GM19452 (cell line): ENCODE data around the gene OR1M1.
"Not testable (repeated sequence)": the region's sequence is repeated elsewhere in the genome, so short reads cannot be mapped to it uniquely, and the experiment has no call there.

ENCODE experiments used
- ATAC-seq: cut with Tn5 transposase; IDR thresholded peaks from one replicate; pipeline ENCODE4 v1.9.1; 2021; ENCODE audit not compliant: unreplicated experiment

OR1M1 gene, protein sequence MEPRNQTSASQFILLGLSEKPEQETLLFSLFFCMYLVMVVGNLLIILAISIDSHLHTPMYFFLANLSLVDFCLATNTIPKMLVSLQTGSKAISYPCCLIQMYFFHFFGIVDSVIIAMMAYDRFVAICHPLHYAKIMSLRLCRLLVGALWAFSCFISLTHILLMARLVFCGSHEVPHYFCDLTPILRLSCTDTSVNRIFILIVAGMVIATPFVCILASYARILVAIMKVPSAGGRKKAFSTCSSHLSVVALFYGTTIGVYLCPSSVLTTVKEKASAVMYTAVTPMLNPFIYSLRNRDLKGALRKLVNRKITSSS

DNA sequence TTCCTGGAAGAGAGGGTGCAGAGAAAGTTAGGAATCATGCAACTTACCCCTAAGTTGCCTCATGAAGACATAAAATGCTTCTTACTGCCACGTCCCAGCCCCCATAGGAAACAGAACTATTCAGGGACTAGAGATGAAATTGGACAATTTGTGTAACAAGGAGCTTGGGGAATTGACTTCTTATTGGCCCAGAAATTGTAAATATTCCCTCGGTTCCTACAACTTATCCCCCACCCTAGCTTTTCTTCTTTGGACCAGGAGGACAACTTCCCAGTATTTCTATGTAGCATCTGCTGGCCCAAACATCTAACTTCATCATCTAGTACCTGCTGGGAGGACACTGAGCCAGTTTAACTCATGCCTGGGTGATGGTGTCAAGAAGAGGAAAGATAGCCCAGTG is at the start of gene OR1M1:
TSS of gene OR1M1 (plus strand) at position 301 of the 400 bp plus-strand sequence. CDS start 6,184 bp downstream, outside the sequence.
- ATAC-seq = no peak

DNA sequence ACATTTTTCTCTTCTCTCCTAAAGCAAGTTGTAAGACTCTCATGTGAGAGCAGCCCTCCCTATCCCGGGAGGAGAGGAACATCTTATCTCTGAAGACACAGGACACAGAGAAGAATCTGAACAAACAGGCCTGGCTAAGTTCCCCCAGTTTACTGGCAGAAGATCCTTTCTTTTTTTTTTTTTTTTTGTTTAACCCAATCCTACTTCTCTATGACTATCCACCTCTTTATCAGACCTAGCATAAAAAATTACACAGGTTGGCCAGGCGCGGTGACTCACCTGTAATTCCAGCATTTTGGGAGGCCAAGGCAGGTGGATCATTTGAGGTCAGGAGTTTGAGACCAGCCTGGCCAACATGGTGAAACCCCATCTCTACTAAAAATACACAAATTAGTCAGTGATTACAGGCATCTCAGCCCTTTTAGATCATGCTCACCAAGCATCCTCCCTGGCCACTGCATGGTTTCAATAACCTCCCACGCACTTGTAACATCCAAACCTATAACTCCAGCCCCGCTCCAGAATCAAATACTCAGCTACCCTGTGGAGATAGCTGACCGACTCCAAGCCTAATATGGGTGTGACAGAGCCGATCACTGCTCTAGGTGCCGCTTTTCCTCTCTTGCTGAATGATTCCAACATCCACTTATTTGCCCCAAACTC is 49.3 kb upstream of the OR1M1 start:
- ATAC-seq = no peak

DNA sequence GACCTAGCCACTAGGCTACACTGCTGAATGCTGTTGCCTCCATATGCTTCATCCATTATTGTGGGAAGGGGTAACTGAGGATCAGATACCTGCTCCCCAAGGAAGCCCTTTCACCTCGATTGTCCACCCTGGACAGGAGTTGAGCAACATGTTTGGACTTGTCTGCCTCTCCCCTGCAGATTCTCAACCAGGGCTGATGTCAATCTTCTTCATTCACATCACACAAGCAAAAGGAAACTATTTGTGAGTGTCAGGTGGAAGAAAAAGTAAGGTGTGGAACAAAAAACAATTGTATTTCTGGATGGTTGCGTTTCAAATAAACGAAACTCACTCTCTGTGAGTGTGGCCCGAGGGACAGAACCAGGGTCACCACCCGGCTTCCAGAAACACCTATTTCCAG is 47.1 kb upstream of the OR1M1 start:
- no peak for ATAC-seq

DNA sequence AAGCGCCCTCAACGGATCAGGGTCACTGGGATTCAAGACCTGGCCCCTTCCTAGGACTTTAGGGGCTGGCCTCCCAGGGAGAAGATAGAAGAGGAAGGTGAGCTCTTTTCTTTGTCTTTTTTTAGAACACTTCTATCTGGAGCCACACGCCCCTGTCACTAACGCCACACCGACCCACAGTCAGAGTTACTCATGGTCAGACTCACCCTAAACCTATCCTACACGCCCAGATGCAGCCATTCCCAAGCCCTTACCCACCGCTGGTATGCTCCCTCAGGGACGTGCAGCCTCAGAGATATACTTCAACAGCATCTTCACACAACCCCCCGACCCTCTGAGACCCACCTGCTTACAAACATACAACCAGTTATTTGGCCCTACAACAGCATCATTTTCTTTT is 46.7 kb upstream of the OR1M1 start:
- no peak for ATAC-seq

DNA sequence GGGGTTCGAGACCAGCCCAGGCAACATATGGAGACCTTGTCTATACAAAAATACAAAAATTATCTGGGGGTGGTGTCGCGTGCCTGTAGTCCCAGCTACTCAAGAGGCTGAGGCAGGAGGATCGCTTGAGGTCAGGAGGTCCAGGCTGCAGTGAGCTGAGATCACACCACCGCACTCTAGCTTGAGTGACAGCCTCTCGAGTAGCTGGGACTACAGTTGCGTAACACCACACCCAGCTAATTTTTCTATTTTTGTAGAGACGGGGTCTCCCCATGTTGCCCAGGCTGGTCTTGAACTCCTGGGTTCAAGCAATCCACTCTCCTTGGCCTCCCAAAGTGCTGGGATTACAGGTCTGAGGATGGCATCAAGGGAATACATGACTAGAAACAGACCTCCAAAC is 45.8 kb upstream of the OR1M1 start:
- ATAC-seq = no peak

DNA sequence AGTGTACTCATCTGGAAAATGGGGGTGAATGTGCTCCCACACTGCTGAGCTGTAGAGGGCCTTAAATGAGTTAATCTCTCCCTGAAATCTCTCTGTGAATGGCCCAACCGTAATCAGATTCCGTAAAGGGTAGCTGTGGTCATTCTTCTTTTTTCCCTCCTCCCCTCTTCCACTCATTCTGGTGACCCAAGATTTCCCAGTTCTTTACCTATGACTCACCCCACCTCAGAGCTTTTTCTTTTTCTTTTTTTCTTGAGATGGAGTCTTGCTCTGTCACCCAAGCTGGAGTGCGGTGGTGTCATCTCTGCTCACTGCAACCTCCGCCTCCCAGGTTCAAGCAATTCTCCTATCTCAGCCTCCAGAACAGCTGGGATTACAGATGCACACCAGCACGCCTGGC is 43.3 kb upstream of the OR1M1 start:
- ATAC-seq = no peak

DNA sequence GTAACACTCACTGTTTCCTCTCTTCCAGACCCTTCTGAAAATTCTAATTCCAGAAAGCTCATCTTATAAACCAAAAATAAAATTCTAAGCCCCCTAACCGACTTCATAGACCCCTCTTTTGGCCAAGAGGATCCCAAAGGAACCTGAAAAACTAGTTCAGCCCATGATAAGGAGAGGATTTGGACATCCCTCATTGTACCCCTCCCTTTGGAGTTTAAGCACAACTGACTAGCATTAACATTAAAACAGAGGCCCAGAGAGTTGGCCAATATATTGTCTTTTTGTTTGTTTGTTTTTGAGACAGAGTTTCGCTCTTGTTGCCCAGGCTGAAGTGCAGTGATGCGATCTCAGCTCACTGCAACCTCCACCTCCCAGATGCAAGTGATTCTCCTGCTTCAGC is 42.4 kb upstream of the OR1M1 start:
- no peak for ATAC-seq

DNA sequence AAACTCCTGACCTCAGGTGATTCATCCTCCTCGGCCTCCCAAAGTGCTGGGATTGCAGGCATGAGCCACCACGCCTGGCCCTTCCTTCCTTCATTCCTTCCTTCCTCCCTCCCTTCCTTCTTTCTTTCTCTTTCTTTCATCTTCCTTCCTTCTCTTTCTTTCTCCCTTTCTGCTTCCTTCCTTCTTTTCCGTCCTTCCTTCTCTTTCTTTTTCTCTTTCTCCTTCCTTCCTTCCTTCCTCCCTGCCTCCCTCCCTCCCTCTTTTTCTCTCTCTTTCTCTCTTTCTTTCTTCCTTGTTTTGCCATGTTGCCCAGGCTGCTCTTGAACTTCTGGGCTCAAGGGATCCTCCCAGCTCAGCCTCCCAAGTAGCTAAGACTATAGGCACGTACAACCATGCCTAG is 40.2 kb upstream of the OR1M1 start:
- ATAC-seq = no peak

DNA sequence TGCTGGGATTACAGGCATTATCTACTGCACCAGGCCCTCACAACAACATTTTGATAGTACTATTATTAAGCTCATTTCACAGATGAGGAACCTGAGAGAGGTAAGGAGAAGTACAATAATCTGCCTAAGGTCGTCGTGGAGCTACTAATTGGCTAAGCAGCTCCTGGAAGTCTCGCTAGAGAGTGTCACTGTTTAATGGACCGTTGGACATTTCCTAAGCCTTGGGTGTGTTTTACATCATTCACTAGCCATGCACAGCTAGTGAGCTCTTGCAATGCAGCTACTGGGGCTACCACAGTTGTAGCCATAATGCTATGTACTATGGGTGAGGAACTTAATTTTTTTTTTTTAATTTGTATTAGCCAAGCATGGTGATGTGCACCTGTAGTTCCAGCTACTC is 34.0 kb upstream of the OR1M1 start:
- ATAC-seq = no peak

DNA sequence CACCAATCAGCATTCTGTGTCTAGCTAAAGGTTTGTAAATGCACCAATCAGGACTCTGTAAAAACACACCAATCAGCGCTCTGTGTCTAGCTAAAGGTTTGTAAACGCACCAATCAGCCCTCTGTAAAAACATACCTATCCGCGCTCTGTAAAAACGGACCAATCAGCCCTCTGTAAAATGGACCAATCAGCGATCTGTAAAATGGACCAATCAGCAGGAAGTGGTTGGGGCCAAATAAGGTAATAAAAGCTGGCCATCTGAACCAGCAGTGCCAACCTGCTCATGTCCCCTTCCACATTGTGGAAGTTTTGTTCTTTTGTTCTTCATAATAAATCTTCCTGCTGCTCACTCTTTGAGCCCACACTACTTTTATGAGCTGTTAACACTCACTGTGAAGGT is 33.2 kb upstream of the OR1M1 start:
- not testable (repeated sequence) for ATAC-seq

DNA sequence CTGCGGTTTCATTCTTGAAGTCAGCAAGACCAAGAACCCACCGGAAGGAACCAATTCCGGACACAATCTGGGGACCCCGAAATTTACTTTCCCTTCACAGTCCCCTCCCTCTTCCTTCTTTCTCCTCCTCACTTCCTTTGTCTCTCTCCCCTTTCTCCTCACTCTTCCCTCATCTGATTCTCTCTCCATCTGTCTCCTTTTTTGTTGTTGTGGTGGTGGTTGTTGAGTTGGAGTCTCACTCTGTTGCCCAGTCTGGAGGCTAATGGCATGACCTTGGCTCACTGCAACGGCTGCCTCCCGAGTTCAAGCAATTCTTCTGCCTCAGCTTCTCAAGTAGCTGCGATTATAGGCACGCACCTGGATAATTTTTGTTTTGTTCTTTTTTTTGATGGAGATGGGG is 32.7 kb upstream of the OR1M1 start:
- no peak for ATAC-seq

DNA sequence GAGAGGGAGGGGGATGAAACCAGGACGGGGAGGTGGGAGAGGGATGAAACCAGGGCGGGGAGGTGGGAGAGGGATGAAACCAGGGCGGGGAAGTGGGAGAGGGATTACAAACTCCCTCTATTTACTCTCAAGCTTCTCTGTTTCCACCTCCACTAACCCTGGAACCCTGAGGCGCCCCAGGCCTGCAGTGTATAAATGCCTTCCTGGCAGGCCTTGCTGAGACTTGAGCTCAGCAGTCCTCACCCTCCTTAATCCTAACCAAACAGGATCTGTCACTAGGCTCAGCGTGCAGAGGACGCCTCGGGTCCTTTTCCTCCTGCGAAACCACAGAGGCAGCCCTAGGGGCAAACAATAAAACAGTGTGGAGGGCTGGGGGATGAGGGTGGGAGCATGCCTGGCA is 32.1 kb upstream of the OR1M1 start:
- ATAC-seq = no peak

DNA sequence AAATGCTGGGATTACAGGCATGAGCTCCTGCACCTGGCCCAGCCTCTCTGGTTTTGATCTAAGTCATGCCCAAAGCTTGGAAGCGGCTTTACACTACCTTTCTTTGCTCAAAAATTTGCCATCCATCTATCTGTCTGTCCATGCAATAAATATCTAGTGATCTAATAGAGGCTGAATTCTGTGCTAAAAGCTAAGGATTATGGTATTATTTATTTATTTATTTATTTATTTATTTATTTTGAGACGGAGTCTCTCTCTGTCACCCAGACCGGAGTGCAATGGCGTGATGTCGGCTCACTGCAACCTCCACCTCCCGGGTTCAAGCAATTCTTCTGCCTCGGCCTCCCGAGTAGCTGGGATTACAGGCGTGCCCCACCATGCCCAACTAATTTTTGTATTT is 30.7 kb upstream of the OR1M1 start:
- ATAC-seq = not testable (repeated sequence)

DNA sequence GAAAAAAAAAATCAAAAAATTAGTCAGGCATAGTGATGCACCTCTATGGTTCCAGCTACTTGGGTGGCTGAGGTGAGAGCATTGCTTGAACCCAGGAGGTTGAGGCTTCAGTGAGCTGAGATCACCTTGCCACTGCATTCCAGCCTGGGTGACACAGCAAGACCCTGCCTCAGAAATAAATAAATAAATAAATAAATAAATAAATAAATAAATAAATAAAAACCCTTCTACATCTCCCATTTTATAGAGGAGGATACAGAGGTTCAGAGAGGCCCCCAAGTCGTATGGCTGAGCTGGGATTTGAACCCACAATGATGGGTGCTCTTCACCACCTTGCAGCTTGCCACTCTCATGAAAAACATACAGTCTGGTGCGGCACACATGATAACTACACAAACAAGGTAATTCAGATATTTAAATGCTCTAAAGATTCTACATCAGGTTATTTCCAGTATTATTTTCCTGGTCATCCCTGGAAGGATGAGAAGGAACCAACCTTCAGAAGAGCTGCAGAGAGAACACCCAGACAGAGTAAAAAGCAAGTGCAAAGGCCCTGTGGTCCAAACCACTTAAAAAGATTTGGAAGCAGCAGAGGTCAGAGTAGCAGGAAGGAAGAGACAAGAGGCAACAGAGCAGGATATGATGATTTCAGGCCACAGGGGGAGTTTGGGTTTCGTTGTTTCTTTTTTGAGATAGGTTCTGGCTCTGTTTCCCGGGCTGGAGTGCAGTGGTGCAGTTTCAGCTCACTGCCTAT is 29.2 kb upstream of the OR1M1 start:
- ATAC-seq = no peak

DNA sequence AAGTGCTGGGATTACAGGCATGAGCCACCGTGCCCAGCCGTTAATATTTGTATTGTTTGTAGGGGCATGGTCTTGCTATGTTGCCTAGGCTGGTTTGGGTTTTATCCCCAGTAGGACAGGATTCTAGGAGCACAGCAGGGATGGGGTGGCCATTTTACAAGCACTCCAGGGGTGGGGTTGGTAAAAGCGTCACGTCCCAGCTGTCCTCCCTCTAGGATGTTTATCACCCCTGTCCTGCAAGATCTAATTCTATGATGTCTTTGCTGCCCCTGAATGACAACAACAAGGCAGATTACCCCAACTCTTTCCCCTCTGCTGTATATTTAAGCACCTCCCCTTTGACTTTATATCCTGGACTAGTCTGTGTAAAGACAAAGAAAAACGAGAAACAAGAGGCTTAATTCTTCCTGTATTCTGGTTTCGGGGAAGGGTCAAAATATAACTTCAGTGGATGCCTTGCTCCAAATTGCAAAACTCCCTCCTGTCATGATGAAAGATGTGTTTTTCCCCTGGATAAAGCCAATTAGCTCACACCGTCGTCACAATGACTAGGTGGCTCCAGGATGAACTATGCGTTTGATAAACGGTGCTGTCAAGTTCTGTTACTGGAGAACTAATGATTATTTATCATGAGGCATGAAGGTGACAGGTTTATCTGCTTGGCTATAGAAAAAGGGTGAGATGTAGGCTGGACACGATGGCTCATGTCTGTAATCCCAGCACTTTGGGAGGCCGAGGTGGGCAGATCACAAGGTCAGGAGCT is 27.8 kb upstream of the OR1M1 start:
- ATAC-seq = no peak

DNA sequence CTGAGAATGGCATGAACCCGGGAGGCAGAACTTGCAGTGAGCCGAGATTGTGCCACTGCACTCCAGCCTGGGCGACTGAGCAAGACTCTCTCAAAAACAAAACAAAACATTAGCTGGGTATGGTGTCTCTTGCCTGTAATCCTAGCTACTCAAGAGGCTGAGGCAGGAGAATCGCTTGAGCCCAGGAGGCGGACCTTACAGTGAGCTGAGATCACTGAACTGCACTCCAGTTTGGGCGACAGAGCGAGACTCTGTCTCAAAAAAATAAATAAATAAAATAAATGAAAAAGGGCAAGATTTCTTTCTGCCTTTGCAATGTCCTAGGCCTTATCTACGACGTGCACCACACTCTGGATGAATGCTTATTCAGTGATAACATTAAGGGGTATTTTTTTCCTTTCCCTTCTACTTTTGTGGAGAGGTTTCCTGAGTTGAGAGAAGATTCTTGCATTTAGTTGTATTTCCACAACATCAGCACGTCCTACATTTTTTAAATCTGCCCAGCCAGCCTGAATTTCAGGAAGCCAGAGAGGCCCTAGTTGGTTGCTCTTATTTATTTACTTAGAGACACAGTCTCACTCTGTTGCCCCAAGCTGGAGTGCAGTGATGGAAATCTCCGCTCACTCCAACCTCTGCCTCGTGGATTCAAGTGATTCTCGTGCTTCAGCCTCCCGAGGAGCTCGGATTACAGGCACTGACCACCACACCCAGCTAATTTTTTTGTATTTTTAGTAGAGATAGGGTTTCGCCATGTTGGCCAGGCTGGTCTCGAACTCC is 26.1 kb upstream of the OR1M1 start:
- no peak for ATAC-seq

DNA sequence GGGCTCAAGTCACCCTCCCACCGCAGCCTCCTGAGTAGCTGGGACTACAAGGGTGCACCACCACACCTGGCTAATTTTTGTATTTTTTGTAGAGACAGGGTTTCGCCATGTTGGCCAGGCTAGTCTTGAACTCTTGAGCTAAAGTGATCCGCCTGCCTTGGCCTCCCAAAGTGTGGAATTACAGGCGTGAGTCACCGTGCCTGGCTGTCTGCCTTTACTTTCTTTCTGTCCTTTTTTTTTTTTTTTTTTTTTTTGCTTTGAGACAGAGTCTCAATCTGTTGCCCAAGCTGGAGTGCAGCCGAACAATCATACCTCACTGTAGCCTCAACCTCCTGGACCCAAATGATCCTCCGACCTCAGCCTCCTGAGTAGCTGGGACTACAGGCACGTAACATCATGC is 25.0 kb upstream of the OR1M1 start:
- no peak for ATAC-seq

DNA sequence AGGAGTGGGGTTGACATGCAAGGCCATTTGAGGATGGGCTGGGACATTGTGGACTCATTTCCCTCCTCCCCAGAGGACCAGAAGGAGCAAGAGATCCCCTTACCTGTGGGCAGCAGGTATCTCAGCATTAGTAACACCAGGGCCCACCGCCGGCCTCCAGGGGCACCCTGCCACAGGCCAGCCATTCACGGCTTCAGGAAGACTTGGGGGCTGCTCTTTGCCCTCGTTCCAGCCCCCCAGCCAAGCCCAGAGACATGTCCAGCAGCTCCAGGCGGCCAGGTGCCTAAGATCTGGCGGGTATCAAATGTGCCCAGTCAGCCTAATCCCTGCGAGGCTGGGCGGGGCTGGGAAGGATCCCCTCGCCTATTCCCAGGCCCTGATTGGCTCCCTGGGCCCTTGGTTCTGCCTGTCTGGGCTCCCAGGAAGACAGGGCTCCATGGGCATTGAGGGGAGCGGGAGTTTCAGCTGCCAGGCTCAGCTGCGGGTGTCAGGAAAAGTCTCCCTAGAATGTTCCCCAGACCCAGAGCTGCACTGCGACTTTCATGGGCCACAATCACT is 21.3 kb upstream of the OR1M1 start:
- ATAC-seq = no peak

DNA sequence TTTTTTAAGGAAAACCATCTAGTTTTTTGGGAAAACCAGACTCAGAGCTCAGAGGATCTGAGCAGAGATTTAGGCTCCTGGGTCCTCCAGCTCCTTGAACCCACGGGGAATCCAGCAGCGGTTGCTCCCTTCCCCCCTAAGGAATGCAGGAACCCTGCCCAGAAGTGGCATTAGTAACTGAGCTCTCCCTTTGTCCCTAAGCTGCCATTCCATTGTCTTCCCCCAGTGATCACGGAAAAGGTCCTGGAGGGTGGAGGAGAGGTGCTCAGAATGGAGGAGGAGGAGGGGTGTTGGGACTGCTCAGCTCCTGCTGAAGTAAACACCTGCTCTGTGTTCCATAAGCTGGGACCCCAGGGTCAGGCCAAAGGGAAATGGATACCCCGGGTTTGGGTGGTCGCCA is 16.8 kb upstream of the OR1M1 start:
- ATAC-seq = no peak

DNA sequence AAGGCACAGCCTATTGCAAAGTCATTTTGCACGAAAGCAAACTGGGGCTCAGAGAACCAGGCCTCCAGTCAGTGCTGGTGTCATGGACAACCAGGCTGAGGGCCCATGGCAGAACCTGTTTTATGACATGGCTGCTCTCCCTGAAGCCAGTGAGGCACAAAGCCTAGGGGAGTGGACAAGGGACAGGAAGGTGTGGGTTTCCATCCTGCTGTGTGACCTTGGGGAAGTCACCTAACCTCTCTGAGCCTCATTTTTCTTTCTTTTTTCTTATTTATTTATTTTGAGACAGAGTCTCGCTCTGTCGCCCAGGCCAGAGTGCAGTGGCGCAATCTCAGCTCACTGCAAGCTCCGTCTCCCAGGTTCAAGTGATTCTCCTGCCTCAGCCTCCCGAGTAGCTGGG is 15.1 kb upstream of the OR1M1 start:
- ATAC-seq = not testable (repeated sequence)
